ENCODE data around the gene SLC39A7.

- TF ChIP-seq CTCF (IDR thresholded peaks at IDR 0.05) (no peak), EP300 (IDR thresholded peaks at IDR 0.05) (no peak), POLR2A (IDR thresholded peaks at IDR 0.05) (no peak)
These were observed 12.9 kb upstream of the SLC39A7 start for GRCh38 chr6:33187809-33188208.

Measured in stomach (tissue), 4 donors.